Measurements from ENCODE around the gene GAPDHS. TPM values are rescaled to one million over a fixed set of nuclear protein-coding genes. Genes with fewer than 3 reads are reported as not detected.

GAPDHS gene
- total and polyA plus RNA-seq, 3 donors from 2014 or later = 123 to 363 (median 338) TPM

GRCh38 chr19:35539850-35540249, 6.6 kb downstream of the GAPDHS start:
- intact Hi-C loops (cut with DNase I; ENCODE audit: low total_unique reads) = loop anchor here (10.0 kb wide), 2 partner anchors 105 to 175 kb away; partner anchors contain the start of genes COX6B1, ETV2 and KMT2B
- WGBS, 2 donors = 77 to 85% methylated on average over 9 to 12 of the region's 12 CpGs

GRCh38 chr19:35540356-35540927, 7.2 kb downstream of the GAPDHS start:
- H3K36me3 ChIP-seq (ENCODE audit: low read depth, missing control alignments) = no peaks in the 10 kb centered on the region
- 80 to 89% methylated on average over 6 to 7 of the region's 7 CpGs for WGBS, 2 donors
- TF ChIP-seq CTCF (IDR thresholded peaks at IDR 0.05) = no peak
- TF ChIP-seq POLR2A (IDR thresholded peaks at IDR 0.05) = no peak

More at GRCh38 chr19:35539850-35540249, 6.6 kb downstream of the GAPDHS start:
- no peak for DNase-seq
- Histone ChIP-seq H3K36me3 (ENCODE audit: low read depth, missing control alignments) (no peaks in the 10 kb centered on the region), H3K4me3 (no peak overlapping the region), H3K9me3 (no peaks in the 10 kb centered on the region), H3K27ac (no peak overlapping the region), H3K27me3 (no peaks in the 10 kb centered on the region), H3K4me1 (peaks cover 5% of the 10 kb centered on the region)
- TF ChIP-seq CTCF (IDR thresholded peaks at IDR 0.05) (no peak), POLR2A (IDR thresholded peaks at IDR 0.05) (no peak)

GRCh38 chr19:35542209-35542608, 9.0 kb downstream of the GAPDHS start:
- Histone ChIP-seq H3K27ac (no peak overlapping the region), H3K4me3 (no peak overlapping the region), H3K9me3 (no peaks in the 10 kb centered on the region), H3K4me1 (peaks cover 13% of the 10 kb centered on the region), H3K27me3 (no peaks in the 10 kb centered on the region), H3K36me3 (ENCODE audit: low read depth, missing control alignments) (no peaks in the 10 kb centered on the region)
- WGBS, 2 donors = 93 to 95% methylated on average over 7 to 11 of the region's 11 CpGs
- DNase-seq = no peak
- TF ChIP-seq CTCF (IDR thresholded peaks at IDR 0.05) (no peak), POLR2A (IDR thresholded peaks at IDR 0.05) (no peak)
- intact Hi-C loops (cut with DNase I; ENCODE audit: low total_unique reads) = loop anchor here (10.0 kb wide), 2 partner anchors 103 to 173 kb away; partner anchors contain the start of genes COX6B1, ETV2 and KMT2B

More at GRCh38 chr19:35540356-35540927, 7.2 kb downstream of the GAPDHS start:
- intact Hi-C loops (cut with DNase I; ENCODE audit: low total_unique reads) = loop anchor here (10.0 kb wide), 2 partner anchors 104 to 174 kb away; partner anchors contain the start of genes COX6B1, ETV2 and KMT2B
- Histone ChIP-seq H3K9me3 (no peaks in the 10 kb centered on the region), H3K27ac (no peak overlapping the region), H3K4me3 (no peak overlapping the region), H3K4me1 (peaks cover 5% of the 10 kb centered on the region), H3K27me3 (no peaks in the 10 kb centered on the region)
- no peak for DNase-seq

- no peak for TF ChIP-seq CTCF (IDR thresholded peaks at IDR 0.05)
- no peak for TF ChIP-seq POLR2A (IDR thresholded peaks at IDR 0.05)
- peaks cover 13% of the 10 kb centered on the region for H3K4me1 ChIP-seq
- H3K9me3 ChIP-seq = no peaks in the 10 kb centered on the region
- H3K4me3 ChIP-seq = no peak overlapping the region
- H3K36me3 ChIP-seq (ENCODE audit: low read depth, missing control alignments) = no peaks in the 10 kb centered on the region
- no peak overlapping the region for H3K27ac ChIP-seq
- DNase-seq = no peak
- intact Hi-C loops (cut with DNase I; ENCODE audit: low total_unique reads) = loop anchor here (10.0 kb wide), 2 partner anchors 101 to 171 kb away; partner anchors contain the start of genes COX6B1, ETV2 and KMT2B
- 95 to 96% methylated on average over 14 to 15 of the region's 15 CpGs for WGBS, 2 donors
- no peaks in the 10 kb centered on the region for H3K27me3 ChIP-seq
Measured at GRCh38 chr19:35543280-35544109, 10.2 kb downstream of the GAPDHS start.

Measured in testis (tissue), 3 donors.